ENCODE results near the gene RBM20. TPM values are rescaled to one million over a fixed set of nuclear protein-coding genes. Genes with fewer than 3 reads are reported as not detected.

Gene RBM20
- polyA plus RNA-seq, 3 donors = not detected

DNA sequence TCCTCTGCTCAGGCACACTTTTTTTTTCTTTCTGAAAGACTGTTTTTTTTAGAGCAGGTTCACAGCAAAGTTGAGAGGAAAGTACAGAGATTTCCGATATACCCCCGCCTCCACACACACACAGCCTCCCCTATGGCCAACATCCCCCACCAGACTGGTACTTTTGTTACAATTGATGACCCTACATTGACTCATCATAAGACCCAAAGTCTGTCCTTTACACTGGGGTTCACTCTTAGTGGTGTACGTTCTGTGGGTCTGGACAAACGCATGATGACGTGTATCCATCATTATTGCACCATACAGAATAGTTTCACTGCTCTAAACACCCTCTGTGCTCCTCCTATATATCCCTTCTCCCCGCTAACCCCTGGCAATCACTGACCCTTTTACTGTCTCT, 107.7 kb downstream of the RBM20 start:
- H3K9ac ChIP-seq (ENCODE audit: insufficient read depth, low read length, poor library complexity, severe bottlenecking) = no peak overlapping the region
- 42% methylated on average over 4 of the region's 6 CpGs for WGBS (ENCODE audit: insufficient coverage)

DNA sequence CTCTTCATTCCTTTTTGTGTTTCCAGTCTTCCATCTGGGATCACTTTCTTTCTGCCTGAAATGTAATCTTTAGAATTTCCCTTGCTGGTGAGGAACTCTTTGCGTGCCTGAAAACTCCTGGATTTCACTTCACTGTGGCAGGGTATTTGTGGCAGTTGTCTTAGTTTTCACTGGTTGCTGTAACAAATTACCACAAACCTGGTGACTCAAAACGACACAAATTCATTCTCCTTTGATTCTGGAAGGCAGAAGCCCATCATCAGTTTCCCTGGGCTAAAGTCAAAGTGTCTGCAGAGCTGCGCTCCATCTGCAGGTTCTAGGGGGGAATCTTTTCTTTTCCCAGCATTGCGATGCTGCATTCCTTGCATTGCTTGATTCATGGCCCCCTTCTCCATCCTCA, 109.3 kb downstream of the RBM20 start:
- Histone ChIP-seq H3K9ac (ENCODE audit: insufficient read depth, low read length, poor library complexity, severe bottlenecking) (no peak overlapping the region), H2AFZ (ENCODE audit: insufficient read depth, low read depth, low read length, poor library complexity, severe bottlenecking) (no peak overlapping the region), H3K9me3 (replicated peaks in 1 of 2; ENCODE audit: control insufficient read depth in 1 of 2, insufficient read depth in 1 of 2, low read length in 2 of 2) (no peaks in the 10 kb centered on the region), H3K79me2 (ENCODE audit: insufficient read depth, low read length) (no peaks in the 10 kb centered on the region), H3K36me3 (replicated peaks in 1 of 2; ENCODE audit: control insufficient read depth in 1 of 2, insufficient read depth in 2 of 2, low read length in 2 of 2) (no peaks in the 10 kb centered on the region), H3K27me3 (ENCODE audit: control insufficient read depth in 2 of 2, insufficient read depth in 2 of 2, low read length in 2 of 2) (no peaks in the 10 kb centered on the region), H3K4me2 (replicated peaks; ENCODE audit: extremely low read depth, low read length, poor library complexity, severe bottlenecking) (no peak overlapping the region), H3K27ac (ENCODE audit: low read depth in 1 of 2, low read length in 2 of 2) (no peak overlapping the region), H3K4me1 (ENCODE audit: control insufficient read depth in 1 of 2, insufficient read depth in 2 of 2, low read length in 2 of 2) (no peaks in the 10 kb centered on the region), H3K4me3 (replicated peaks in 1 of 3; ENCODE audit: low read depth in 2 of 3, low read length in 3 of 3) (no peak overlapping the region), H4K20me1 (ENCODE audit: insufficient read depth, low read length) (no peaks in the 10 kb centered on the region)
- TF ChIP-seq, protein P1, sequence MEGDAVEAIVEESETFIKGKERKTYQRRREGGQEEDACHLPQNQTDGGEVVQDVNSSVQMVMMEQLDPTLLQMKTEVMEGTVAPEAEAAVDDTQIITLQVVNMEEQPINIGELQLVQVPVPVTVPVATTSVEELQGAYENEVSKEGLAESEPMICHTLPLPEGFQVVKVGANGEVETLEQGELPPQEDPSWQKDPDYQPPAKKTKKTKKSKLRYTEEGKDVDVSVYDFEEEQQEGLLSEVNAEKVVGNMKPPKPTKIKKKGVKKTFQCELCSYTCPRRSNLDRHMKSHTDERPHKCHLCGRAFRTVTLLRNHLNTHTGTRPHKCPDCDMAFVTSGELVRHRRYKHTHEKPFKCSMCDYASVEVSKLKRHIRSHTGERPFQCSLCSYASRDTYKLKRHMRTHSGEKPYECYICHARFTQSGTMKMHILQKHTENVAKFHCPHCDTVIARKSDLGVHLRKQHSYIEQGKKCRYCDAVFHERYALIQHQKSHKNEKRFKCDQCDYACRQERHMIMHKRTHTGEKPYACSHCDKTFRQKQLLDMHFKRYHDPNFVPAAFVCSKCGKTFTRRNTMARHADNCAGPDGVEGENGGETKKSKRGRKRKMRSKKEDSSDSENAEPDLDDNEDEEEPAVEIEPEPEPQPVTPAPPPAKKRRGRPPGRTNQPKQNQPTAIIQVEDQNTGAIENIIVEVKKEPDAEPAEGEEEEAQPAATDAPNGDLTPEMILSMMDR (IDR thresholded peaks at IDR 0.05) = no peak
- Mint-ChIP-seq H3K4me1 (no peaks in the 10 kb centered on the region), H3K27ac (peak overlapping the region in 1 of 7 donors; percentile 25), H3K36me3 (no peaks in the 10 kb centered on the region), H3K9me3 (peaks cover 1 to 7% (median 4%) of the 10 kb centered on the region in 7 donors), H3K27me3 (ENCODE audit: low read depth in 3 of 3) (no peaks in the 10 kb centered on the region), H3K4me3 (no peak overlapping the region)
- intact Hi-C loops (cut with micrococcal nuclease) = no loop called here
- DNase-seq = no peak
- WGBS (ENCODE audit: insufficient coverage) = 100% methylated on average over 2 of the region's 4 CpGs

More for the DNA sequence above, 107.7 kb downstream of the RBM20 start:
- Histone ChIP-seq H3K27ac (ENCODE audit: low read depth in 1 of 2, low read length in 2 of 2) (no peak overlapping the region), H3K9me3 (replicated peaks in 1 of 2; ENCODE audit: control insufficient read depth in 1 of 2, insufficient read depth in 1 of 2, low read length in 2 of 2) (no peaks in the 10 kb centered on the region), H3K4me3 (replicated peaks in 1 of 3; ENCODE audit: low read depth in 2 of 3, low read length in 3 of 3) (no peak overlapping the region), H3K4me1 (ENCODE audit: control insufficient read depth in 1 of 2, insufficient read depth in 2 of 2, low read length in 2 of 2) (no peaks in the 10 kb centered on the region), H4K20me1 (ENCODE audit: insufficient read depth, low read length) (no peaks in the 10 kb centered on the region), H3K36me3 (replicated peaks in 1 of 2; ENCODE audit: control insufficient read depth in 1 of 2, insufficient read depth in 2 of 2, low read length in 2 of 2) (no peaks in the 10 kb centered on the region), H3K79me2 (ENCODE audit: insufficient read depth, low read length) (no peaks in the 10 kb centered on the region), H2AFZ (ENCODE audit: insufficient read depth, low read depth, low read length, poor library complexity, severe bottlenecking) (no peak overlapping the region), H3K4me2 (replicated peaks; ENCODE audit: extremely low read depth, low read length, poor library complexity, severe bottlenecking) (no peak overlapping the region), H3K27me3 (ENCODE audit: control insufficient read depth in 2 of 2, insufficient read depth in 2 of 2, low read length in 2 of 2) (no peaks in the 10 kb centered on the region)
- H3K9me3 Mint-ChIP-seq = peaks cover 1 to 7% (median 4%) of the 10 kb centered on the region in 7 donors
- H3K36me3 Mint-ChIP-seq = no peaks in the 10 kb centered on the region
- intact Hi-C loops (cut with micrococcal nuclease) = no loop called here
- TF ChIP-seq, protein P1 (IDR thresholded peaks at IDR 0.05) = no peak
- DNase-seq = no peak
- no peaks in the 10 kb centered on the region for H3K4me1 Mint-ChIP-seq
- no peak overlapping the region for H3K27ac Mint-ChIP-seq
- H3K4me3 Mint-ChIP-seq = no peak overlapping the region
- H3K27me3 Mint-ChIP-seq (ENCODE audit: low read depth in 3 of 3) = no peaks in the 10 kb centered on the region

Measured in CD14-positive monocyte (primary cell).